Natural killer cell (primary cell): ENCODE measurements around the gene RNF223. TPM values are rescaled to one million over a fixed set of nuclear protein-coding genes. Genes with fewer than 3 reads are reported as not detected.

Experiments used
- ATAC-seq, 3 donors: fragments of 150-1000 bp in 2 of 3; fragments of 200-7000 bp in 1 of 3; cut with Tn5 transposase; 1 replicate in 1 of 3; 2 replicates in 2 of 3; pipeline ENCODE4 v1.10.0; 2021; ENCODE audit warnings: mild to moderate bottlenecking in 2 of 3, moderate library complexity in 2 of 3
- DNase-seq, 2 donors: peaks; one replicate each; pipeline versions ENCODE4 v3.0.0 to v3.0.0-alpha.2; 2013 to 2021; ENCODE audit warnings: mixed read lengths in 1 of 2
- H3K27ac ChIP-seq: one replicate; pipeline ENCODE4 v1.5.1; 2013; ENCODE audit warnings: mild to moderate bottlenecking, low read length
- H3K27me3 ChIP-seq: one replicate; pipeline ENCODE4 v1.6.1; 2013; ENCODE audit warnings: low read length; ENCODE audit not compliant: control insufficient read depth, insufficient read depth
- H3K36me3 ChIP-seq: one replicate; pipeline ENCODE4 v1.6.1; 2013; ENCODE audit warnings: low read length; ENCODE audit not compliant: control insufficient read depth, insufficient read depth
- H3K4me1 ChIP-seq: one replicate; pipeline ENCODE4 v1.6.1; 2013; ENCODE audit warnings: low read length; ENCODE audit not compliant: control insufficient read depth, insufficient read depth
- H3K4me3 ChIP-seq: one replicate; pipeline ENCODE4 v1.5.1; 2013; ENCODE audit warnings: low read length
- H3K9me3 ChIP-seq: one replicate; pipeline ENCODE4 v1.6.1; 2013; ENCODE audit warnings: low read length; ENCODE audit not compliant: control insufficient read depth, insufficient read depth
- H3K27ac Mint-ChIP-seq, 2 donors: one replicate each; pipeline ENCODE4 v1.8.0; 2022; ENCODE audit warnings: mild to moderate bottlenecking in 2 of 2, mixed read lengths in 2 of 2, moderate library complexity in 1 of 2
- H3K27me3 Mint-ChIP-seq, 2 donors: one replicate each; pipeline ENCODE4 v1.8.0; 2022; ENCODE audit warnings: low read depth in 2 of 2, mixed read lengths in 2 of 2
- H3K36me3 Mint-ChIP-seq: one replicate; pipeline ENCODE4 v1.8.0; 2022; ENCODE audit warnings: mixed read lengths
- H3K4me1 Mint-ChIP-seq, 2 donors: one replicate each; pipeline ENCODE4 v1.8.0; 2022; ENCODE audit warnings: mixed read lengths in 2 of 2
- H3K4me3 Mint-ChIP-seq: one replicate; pipeline ENCODE4 v1.8.0; 2022; ENCODE audit warnings: mild to moderate bottlenecking, moderate library complexity, mixed read lengths
- H3K9me3 Mint-ChIP-seq, 2 donors: one replicate each; pipeline ENCODE4 v1.8.0; 2022; ENCODE audit warnings: mixed read lengths in 2 of 2
- WGBS: methylation state at CpG from one replicate; pipeline ENCODE4 v1.1.7; 2013; ENCODE audit warnings: missing lambda C conversion rate; ENCODE audit not compliant: insufficient coverage; 5-methylcytosine and 5-hydroxymethylcytosine counted together
- intact Hi-C: fragments of 100-400 bp; cut with micrococcal nuclease; formaldehyde crosslinking; loops from one replicate; pipeline ENCODE4 v1.14.2; 2022
- total RNA-seq, 4 donors: library from RNA; stranded (reverse); fragments of 120-200 nt in 1 of 4; gene quantifications; one replicate each; pipeline versions ENCODE4 v1.2.3 to v1.2.4, GENCODE V29; 2013 to 2022
- TF ChIP-seq, protein P1 (sequence below): fragments of 200-600 bp; IDR thresholded peaks from one replicate; pipeline ENCODE4 v1.8.0; 2022; ENCODE audit warnings: antibody characterized with exemption

RNF223 gene
- total RNA-seq, 3 donors from 2014 or later (not counting 1 experiment from before 2014, with no cell fraction given) = not detected

DNA sequence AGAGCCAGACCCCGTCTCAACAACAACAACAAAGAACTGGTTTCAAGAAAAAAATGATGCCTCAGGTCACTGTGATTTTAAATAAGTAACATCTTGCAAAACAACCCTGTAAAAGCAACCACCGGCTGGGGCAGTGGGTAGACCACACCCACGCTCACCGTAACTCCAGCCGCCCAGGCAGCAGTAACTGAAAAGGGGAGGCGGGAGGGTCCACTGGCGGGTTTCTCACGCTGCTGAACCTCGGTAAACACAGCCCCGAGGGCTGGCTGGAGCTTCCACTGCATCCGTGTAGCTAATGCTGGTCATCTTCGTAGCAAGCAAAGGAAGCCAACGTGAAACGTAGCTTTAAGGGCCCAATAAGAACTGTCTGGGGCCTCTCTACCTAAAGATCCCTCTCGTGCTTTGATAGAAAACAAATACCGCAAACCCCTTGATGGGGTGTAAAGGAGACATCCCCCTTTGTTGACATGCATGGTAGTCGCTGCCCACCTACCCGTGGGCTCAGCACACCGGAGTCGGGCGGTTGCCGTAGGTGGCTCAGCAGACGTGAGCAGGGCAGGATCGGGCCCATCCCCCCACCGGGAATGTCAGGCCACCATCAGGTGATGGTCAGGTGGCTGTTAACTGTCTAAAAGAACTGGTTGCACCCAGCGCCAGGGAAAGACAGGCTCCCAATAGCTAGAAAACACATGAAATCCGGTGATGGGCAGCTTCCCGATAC is 37.6 kb upstream of the RNF223 start:
- Mint-ChIP-seq H3K36me3 (no peaks in the 10 kb centered on the region), H3K9me3 (peaks cover 2 to 3% of the 10 kb centered on the region in 2 donors), H3K27me3 (no peaks in the 10 kb centered on the region), H3K4me1 (peaks cover 0 to 17% of the 10 kb centered on the region in 2 donors), H3K4me3 (no peak overlapping the region), H3K27ac (no peak overlapping the region)
- H3K9me3 ChIP-seq = peaks cover 7% of the 10 kb centered on the region
- no peaks in the 10 kb centered on the region for H3K27me3 ChIP-seq
- ATAC-seq (no peak), DNase-seq (no peak)
- no peak overlapping the region for H3K27ac ChIP-seq
- H3K4me3 ChIP-seq = no peak overlapping the region
- peaks cover 7% of the 10 kb centered on the region for H3K4me1 ChIP-seq
- WGBS = 95% methylated on average over 28 of the region's 28 CpGs
- H3K36me3 ChIP-seq = no peaks in the 10 kb centered on the region
- intact Hi-C loops = no loop called here
- TF ChIP-seq, protein P1, sequence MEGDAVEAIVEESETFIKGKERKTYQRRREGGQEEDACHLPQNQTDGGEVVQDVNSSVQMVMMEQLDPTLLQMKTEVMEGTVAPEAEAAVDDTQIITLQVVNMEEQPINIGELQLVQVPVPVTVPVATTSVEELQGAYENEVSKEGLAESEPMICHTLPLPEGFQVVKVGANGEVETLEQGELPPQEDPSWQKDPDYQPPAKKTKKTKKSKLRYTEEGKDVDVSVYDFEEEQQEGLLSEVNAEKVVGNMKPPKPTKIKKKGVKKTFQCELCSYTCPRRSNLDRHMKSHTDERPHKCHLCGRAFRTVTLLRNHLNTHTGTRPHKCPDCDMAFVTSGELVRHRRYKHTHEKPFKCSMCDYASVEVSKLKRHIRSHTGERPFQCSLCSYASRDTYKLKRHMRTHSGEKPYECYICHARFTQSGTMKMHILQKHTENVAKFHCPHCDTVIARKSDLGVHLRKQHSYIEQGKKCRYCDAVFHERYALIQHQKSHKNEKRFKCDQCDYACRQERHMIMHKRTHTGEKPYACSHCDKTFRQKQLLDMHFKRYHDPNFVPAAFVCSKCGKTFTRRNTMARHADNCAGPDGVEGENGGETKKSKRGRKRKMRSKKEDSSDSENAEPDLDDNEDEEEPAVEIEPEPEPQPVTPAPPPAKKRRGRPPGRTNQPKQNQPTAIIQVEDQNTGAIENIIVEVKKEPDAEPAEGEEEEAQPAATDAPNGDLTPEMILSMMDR = no peak

DNA sequence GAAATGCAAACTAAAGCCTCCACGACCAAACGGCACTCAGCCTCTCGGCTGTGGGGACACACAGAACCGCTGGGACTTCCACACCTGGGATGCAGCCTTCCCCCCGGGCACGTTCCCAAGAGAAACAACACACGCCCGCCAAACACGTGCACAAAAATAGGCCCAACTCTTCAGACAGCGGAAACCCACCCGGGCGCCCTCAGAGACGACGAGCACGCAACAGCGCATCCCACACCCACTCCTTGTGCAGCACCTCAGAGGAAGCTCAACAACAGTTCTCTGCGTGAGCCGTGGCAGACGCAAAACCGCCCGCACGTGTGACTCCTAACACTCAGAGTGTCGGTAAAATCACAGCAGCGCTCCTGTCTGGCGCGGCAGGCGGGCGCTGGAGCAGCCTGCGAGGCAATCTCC is 36.5 kb upstream of the RNF223 start:
- DNase-seq = no peak
- no peaks in the 10 kb centered on the region for H3K36me3 ChIP-seq
- ATAC-seq = no peak
- peaks cover 0 to 8% of the 10 kb centered on the region in 2 donors for H3K4me1 Mint-ChIP-seq
- no peaks in the 10 kb centered on the region for H3K27me3 ChIP-seq
- intact Hi-C loops = no loop called here
- H3K9me3 ChIP-seq = peaks cover 7% of the 10 kb centered on the region
- WGBS = 96% methylated on average over 29 of the region's 29 CpGs
- H3K27ac Mint-ChIP-seq = no peak overlapping the region
- peaks cover 5% of the 10 kb centered on the region for H3K4me1 ChIP-seq
- no peak overlapping the region for H3K4me3 ChIP-seq
- no peaks in the 10 kb centered on the region for H3K27me3 Mint-ChIP-seq
- TF ChIP-seq, protein P1 = no peak
- H3K9me3 Mint-ChIP-seq = peaks cover 2 to 3% of the 10 kb centered on the region in 2 donors
- H3K36me3 Mint-ChIP-seq = no peaks in the 10 kb centered on the region
- H3K27ac ChIP-seq = no peak overlapping the region
- H3K4me3 Mint-ChIP-seq = no peak overlapping the region

DNA sequence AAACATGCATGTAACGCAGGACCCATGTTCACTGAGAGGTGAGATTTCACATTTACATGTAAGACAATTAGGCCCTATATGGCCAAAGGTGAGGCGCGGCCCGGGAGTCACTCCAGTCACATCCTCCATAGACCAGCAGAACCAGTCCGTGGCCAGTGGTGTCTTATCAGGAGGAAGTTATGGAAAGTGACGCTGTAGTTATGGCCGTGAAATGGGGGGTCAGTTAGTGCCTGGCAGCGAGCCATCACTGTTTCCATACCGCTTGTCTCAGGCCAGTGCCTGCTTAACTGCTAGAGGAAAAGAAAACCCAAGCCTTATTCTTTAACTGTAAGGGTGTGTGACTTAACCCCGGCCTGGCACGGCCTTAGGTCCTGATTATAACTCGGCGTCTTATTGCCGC is 35.6 kb upstream of the RNF223 start:
- Mint-ChIP-seq H3K4me1 (peaks cover 0 to 8% of the 10 kb centered on the region in 2 donors), H3K27ac (peak overlapping the region in 1 of 2 donors; percentile 26), H3K4me3 (no peak overlapping the region), H3K27me3 (no peaks in the 10 kb centered on the region), H3K36me3 (no peaks in the 10 kb centered on the region), H3K9me3 (peaks cover 2 to 3% of the 10 kb centered on the region in 2 donors)
- H3K27me3 ChIP-seq = no peaks in the 10 kb centered on the region
- intact Hi-C loops = no loop called here
- 94% methylated on average over 11 of the region's 14 CpGs for WGBS
- H3K9me3 ChIP-seq = peaks cover 7% of the 10 kb centered on the region
- DNase-seq (no peak), ATAC-seq (peak in 1 of 3 donors; percentile 21)
- H3K36me3 ChIP-seq = no peaks in the 10 kb centered on the region
- H3K27ac ChIP-seq = no peak overlapping the region
- TF ChIP-seq, protein P1 = no peak
- no peak overlapping the region for H3K4me3 ChIP-seq
- no peaks in the 10 kb centered on the region for H3K4me1 ChIP-seq
